ENCODE data around the gene SAMHD1.
A peak's percentile ranks its signal among the peaks of the same experiment; 100 is the strongest.
"Not testable (repeated sequence)": the region's sequence is repeated elsewhere in the genome, so short reads cannot be mapped to it uniquely, and the experiment has no call there.

The SAMHD1 gene

DNA sequence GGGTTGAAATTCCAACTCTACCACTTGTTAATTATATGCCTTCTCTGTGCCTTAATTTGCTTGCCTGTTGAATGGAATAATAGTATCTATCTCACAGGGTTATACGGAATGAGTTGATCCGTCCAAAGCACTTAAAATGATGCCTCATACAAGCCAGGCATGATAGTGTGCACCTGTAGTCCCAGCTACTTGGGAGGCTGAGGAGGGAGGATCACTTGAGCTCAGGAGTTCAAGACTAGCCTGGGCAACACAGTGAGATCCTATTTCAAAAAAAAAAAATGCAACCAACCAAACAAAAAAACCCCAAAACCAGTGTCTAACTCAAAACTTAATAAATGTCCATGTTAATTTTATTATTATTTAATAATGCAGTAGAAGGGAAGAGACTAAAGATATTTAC, 35.3 kb downstream of the SAMHD1 start:
- no peak for DNase-seq (ENCODE audit: low read depth, low spot score)

DNA sequence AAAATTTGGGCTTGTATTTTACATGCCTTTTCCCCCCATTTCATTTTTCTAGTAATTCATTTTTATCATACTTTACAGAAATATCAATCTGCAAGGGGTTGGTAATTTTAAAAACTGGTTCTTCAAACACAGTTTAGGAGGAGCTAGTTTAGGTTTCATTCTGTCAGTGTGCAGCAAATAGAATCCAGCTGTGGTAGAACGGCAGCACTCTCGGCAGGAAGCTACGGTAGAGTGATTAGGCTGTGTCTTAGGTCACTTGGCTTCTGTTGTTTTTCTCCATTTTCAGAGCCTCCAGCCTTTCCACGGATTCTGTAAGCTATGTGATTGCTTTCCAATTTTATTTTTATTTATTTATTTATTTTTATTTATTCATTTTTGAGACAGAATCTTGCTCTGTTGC, 42.9 kb downstream of the SAMHD1 start:
- DNase-seq (ENCODE audit: low read depth, low spot score): no peak

DNA sequence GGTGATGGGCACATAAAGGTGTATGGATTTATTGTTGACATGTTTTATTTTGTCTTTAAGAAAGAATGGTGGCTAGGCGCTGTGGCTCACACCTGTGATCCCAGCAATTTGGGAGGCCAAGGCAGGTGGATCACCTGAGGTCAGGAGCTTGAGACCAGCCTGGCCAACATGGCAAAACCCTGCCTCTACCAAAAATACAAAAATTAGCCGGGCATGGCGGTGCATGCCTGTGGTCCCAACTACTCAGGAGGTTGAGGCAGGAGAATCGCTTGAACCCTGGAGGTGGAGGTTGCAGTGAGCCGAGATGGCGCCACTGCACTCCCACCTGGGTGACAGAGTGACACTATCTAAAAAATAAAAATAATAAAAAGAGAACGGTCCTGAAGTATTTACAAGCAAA, 45.4 kb downstream of the SAMHD1 start:
- not testable (repeated sequence) for DNase-seq (ENCODE audit: low read depth, low spot score)

DNA sequence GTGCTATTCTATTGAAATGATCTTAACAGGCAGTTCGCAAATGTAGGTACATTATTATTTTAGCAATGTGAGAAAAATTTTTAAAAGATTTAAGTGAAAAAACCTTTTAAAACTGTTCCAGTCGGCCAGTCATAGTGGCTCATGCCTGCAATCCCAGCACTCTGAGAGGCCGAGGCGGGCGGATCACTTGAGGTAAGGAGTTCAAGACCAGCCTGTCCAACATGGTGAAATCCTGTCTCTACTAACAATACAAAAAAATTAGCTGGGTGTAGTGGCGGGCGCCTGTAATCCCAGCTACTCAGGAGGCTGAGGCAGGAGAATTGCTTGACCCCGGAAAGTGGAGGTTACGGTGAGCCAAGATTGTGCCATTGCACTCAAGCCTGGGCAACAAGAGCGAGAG, 45.9 kb downstream of the SAMHD1 start:
- DNase-seq (ENCODE audit: low read depth, low spot score): not testable (repeated sequence)

DNA sequence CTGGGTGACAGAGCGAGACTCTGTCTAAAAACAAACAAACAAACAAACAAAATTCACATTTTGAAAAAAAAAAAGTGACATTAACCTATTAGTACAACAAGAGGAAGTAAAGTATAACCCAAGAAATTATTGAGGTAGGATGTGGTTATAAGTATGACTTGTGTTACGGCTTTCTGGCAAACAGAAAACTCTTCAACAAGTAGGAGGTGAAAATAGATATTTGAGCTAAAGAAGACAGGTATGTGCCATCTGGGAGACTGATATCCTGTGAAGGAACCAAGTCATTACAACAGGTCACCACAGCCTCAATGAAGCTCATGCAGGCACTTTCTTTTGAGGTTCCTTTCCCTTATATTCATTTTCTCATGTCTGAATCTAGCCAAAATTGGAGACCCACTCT, 46.8 kb downstream of the SAMHD1 start:
- DNase-seq (ENCODE audit: low read depth, low spot score): no peak

DNA sequence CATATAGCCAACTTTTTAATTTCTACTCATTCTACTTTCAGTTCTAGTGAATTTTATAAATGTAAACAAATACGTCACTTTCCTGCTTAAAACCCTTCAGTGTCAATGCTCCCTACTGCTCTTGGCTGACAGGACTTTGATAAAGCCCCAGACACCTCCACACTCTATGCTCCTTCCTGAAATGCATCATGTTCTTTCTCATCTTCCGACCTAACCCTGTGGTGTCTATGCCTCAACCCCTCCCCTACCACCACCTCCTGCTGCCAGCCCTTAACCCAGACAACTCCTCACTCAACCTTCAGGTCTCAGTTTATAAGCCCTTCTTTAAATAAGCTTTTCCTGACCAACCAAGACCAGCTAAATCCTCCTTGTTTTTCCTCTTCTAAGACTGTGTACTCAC, 56.5 kb downstream of the SAMHD1 start:
- no peak for DNase-seq (ENCODE audit: low read depth, low spot score)

DNA sequence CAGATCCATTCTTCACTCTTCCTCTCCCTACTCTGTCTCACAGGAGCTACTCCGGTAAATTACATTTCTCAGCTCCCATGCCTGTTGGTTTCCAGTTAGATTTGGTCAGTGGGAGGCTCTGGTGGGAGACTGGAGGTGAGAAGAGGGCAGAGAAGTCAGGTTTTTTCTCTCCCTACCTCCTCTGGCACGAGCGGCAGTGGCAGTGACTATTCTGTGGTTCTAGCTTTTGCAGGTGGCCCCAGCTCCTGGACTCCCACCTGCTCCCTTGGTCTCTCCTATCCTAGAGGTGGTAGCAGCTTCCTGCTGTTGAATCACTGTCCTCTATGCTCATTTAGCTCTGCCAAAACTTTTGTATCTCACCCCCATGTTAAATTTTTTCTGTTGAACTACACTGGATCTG, 57.7 kb downstream of the SAMHD1 start:
- DNase-seq (ENCODE audit: low read depth, low spot score): no peak

DNA sequence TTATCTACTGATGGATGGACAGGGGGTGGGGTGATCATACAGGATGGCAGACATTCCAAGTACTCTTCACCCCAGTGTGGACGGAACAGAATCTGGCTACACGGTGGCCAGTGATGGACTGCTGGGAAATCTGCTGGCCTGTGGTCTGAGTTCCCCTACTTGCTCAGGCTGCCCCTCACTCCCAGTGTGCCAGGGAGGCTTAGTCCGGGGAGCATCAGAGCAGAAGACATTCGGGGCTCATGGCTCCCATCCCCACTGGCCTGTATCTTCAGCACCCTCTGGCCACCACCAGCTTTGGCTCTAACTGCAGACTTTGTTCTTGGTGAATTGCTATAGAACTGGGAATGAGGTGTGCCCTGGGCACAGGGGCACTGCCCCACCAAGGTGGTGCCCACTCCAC, 60.3 kb downstream of the SAMHD1 start:
- DNase-seq (ENCODE audit: low read depth, low spot score): no peak

DNA sequence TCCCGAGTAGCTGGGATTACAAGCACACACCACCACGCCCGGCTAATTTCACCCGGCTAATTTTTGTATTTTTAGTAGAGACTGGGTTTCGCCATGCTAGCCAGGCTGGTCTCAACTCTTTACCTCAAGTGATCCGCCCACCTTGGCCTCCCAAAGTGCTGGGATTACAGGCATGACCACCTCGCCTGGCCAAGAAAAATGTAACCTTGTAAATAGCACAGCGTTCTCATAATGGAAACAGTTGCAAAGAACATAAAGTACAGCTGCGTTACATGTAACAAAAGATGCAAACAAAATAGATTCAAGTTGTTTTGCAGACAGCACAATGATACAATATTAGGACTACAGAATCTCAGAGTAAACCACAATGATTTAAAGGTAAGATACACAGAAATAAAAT, 60.9 kb downstream of the SAMHD1 start:
- no peak for DNase-seq (ENCODE audit: low read depth, low spot score)

DNA sequence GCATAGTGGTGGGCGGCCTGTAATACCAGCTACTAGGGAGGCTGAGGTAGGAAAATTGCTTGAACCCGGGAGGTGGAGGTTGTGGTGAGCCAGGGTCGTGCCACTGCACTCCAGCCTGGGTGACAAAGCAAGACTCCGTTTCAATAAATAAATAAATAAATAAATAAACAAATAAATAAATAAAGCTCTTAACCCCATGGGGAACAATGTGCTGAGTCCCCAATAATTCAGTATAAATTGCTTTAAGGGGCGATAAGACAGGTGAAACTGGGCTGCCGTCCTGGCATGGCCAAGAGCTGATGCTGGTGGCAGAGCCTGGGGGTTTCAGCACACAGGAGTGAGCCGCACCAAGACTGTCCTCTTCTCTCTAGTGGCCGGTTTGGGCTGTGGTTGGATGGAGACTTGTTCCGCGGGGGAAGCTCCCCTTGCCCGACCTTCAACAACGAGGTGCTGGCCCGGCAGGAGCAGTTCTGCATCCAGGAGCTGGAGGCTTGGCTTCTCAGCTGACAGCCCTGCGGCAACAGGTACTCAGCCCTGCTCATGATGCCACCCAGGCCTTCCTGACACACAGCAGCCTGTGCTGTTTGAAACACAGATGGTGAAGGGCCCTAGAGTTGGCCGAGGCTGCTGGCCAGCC, 62.5 kb downstream of the SAMHD1 start:
- no peak for DNase-seq (ENCODE audit: low read depth, low spot score)

DNA sequence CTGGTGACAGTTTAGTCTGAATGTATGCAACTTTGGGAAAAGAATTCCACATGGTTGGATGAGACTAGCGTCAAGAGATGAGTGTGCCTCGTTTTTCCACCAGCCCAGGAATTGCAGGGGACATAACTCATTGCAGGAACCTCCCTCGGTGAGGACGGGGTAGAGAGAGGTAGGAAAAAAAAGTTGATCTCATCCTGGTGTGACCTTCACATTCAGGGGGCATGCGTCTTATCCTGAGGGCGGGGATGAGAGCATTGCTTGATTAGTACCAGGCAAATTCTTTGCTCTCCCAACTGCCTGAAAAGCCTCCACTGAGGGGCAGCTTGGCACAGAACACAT, 63.8 kb downstream of the SAMHD1 start:
- DNase-seq (ENCODE audit: low read depth, low spot score): no peak

DNA sequence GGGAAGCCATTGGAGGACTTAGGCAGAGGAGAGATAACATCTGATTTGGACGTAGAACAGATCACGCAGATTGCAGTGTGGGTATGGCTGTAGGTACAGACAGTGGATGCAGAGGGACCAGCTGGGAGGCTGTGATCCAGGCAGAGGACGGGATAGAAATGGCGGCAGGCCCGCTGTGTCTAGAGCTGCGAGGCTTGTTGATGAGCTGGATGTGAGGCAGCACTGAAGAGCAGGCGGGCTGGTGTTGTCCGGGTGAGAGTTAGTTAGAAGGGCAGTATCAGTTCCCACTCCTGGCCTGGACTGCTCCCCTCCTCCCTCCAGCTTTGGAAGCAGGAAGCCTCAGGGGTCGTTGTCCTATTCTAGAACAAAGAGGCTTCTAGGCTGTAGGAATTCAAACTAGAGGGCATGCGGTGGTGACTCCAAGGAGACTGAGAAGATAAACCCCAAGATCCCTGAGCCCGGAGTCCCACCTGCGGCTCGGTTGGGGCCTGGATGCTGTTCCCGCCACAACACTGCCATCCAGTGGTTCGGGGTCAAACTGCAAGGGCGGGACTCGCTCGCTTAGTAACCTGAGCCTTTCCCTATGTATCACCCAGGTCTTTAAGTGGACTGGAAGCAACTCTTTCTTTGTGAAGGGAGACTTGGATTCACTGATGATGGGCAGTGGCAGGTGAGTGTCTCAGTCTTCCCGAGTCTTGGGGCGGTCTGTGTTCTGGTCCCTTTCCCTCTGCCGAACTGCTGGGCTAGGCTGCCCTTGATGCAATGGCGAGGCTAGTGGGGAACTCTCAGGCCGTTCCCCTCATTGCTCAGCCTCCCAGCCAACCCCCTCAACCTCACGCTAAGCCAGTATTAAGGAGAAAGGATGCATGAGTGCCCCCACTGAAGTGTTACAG, 64.4 kb downstream of the SAMHD1 start:
- peak; percentile 73 for DNase-seq (ENCODE audit: low read depth, low spot score)

DNA sequence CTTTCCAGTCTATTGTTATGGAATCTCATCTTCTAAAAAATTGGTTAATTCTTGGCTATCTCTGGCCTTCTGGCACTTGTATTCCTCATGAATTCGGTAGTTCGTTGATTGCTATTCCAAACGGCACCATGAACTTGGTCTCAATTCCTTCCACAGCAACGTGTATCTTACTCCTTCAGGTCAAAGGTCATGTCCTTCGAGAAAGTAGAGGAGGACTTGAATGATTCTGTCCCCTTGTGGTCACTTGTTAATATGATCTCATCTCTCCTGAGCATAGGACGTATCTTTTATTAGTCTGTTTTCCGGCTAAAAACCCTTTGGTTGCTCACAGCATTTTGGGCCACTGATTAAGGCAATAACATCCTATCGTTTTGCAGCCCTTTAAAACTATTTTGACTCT, 66.2 kb downstream of the SAMHD1 start:
- no peak for DNase-seq (ENCODE audit: low read depth, low spot score)

DNA sequence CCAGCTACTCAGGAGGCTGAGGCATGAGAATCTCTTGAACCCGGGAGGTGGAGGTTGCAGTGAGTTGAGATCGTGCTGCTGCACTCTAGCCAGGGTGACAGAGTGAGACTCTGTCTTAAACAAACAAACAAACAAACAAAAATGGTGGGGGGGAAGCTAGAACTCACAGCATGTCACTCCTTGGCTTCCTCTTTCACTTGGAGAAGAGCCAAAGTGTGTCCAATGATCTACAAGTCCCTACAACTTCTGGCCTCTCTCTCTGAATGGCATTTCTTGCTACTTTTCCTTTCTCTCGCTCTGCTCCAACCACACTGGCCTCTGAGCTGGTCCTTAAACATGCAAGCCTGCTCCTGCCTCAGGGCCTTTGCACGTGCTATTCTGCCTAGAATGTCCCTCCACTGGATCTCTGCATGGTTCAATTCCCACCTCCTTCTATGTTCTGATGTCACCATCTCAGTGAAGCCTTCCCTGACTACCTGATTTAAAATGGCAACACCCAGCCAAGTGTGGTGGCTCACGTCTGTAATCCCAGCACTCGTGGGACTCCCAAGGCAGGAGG, 67.5 kb downstream of the SAMHD1 start:
- no peak for DNase-seq (ENCODE audit: low read depth, low spot score)

DNA sequence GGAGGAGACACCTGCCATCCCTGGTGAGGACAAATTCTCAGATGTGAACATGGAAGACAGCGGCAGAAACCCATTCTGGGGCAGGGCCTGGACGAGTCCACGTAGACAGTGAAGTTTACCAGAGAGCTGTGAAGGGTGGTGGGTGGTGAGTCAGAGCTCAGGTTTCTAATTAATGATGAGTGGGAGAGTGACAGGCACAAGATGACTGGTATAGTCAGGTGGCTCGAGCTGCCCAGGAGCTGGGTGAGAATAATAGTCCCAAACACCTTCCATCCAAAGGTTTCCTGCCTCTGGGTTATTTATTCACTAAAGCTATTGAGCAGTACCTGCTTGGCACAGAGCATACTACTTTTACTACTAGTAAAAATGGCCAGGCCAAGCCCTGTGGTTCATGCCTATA, 69.6 kb downstream of the SAMHD1 start:
- no peak for DNase-seq (ENCODE audit: low read depth, low spot score)

DNA sequence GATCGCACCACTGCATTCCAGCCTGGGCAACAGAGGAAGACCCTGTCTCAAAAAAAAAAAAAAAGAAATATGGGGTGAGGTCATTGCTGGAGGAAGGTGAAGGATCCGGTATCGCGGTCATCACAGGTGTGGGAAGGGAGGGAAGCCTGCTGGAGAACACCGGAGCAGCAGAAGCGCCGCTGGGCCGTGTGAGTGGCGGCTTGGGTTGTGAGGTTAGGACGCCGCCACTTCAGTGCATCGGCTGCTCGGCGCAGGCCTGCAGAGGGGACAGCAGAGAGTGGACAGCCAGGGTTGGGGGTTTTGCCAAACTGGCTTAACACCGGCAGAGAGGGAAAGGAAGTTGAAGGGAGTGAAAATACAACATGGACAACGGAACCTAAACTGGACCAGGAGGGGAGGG, 70.2 kb downstream of the SAMHD1 start:
- DNase-seq (ENCODE audit: low read depth, low spot score): no peak

DNA sequence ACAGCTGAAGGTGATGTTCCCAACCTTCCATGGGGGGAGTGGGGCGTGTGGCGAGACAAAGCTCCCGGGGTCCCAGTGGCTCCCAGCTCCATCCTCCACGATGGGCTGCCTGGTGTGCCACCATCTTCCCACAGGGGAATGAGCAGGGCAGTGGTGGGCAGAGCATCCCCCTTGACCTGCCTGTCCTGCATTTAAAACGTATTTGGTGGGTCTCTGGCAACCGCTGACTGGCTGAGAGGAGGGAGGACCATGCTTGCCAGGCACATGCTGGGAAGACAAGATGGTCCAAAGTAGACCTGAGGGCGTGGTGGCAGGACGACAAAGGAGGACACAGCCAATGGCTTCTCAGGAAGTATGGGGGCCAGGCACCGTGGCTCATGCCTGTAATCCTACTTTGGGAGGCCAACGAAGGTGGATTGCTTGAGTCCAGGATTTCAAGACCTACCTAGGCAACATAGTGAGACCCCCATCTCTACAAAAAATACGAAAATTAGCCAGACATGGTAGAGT, 70.7 kb downstream of the SAMHD1 start:
- DNase-seq (ENCODE audit: low read depth, low spot score): no peak

DNA sequence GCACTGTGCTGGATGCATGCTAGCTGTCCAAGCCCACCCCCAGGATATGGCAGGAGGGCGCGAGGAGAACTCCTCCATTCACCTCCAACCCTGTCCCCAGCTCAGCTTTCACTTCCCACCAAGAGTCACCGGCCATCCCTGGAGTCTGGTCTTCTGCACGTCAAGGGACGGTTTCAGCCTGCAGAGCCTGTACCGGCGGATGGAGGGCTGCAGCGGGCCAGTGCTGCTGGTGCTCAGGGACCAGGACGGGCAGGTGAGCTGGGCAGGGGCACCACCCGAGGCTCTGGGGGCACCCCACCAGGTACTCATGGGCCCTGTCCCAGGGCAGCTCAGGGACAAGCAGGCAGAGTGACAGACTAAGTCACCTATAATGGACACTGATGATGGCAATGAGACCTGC, 72.6 kb downstream of the SAMHD1 start:
- no peak for DNase-seq (ENCODE audit: low read depth, low spot score)

DNA sequence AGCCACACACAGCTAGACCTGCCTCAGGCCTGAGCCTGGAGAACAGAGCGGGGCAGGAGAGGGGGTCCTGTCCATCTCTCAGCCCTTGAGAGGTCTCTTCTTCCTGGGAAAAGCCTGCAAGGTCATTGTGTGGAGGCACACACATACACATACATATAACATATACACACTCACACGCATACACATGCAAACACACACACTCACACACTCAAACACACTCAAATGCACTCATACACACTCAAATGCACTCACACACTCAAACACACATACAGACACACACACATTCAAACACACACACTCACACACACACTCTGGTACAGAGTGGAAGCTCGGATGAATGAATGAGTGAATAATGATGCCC, 75.1 kb downstream of the SAMHD1 start:
- no peak for DNase-seq (ENCODE audit: low read depth, low spot score)

DNA sequence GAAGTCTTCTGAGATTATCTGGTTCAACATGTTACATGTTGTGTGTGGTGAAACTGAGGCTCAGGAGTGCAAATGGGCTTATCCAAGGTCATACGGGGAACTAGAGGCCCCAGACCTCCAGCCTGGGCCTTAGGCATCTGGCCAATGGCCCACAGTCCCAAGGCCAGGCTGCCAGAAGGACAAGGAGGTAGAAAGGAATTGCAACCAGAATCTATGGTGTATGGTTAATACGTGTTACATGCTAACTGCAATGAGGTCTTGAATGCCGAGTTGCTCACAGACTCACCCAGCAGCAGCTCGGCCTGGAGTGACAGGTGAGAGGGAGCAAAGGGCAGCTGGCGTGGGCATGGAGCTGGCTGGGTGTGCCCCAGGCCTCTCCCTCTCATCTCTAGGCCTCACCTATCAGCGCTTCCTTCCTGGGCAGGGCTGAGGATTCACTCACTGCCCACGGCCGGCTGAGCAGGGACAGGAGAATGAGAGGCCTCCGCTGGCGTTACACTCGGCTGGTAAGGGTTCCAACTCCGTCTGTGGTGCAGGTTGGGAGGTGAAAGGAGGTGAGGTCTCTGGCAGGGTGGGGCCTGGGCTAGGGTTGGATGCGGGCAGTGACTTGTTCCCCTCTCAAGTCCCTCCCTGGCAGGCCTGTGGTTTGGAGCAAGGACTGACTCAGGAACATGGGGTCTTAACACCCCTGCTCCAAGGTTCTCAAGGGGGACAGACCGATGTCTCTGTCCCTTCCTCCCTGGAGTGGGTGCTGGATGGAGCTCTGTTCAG, 75.6 kb downstream of the SAMHD1 start, which contains the start of gene TLDC2:
Gene TLDC2 (plus strand): TSS at position 437 of the 771 bp plus-strand sequence. CDS start 37 bp downstream, at position 474.
- DNase-seq (ENCODE audit: low read depth, low spot score): no peak

DNA sequence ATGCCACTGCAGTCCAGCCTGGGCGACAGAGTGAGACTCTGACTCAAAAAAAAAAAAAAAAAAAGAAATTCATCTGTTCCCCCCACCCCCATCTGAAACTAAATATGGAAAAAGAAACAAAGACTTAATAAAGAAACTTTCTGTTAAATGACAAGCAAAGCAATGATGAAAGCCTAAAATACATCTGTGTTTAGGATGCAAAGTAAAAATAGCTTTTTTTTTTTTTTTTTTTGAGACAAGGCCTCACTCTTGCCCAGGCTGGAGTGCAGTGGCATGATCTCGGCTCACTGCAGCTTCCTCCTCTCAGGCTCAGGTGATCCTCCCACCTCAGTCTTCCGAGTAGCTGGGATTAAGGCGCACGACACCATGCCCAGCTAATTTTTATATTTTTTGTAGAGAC, 76.4 kb downstream of the SAMHD1 start:
- not testable (repeated sequence) for DNase-seq (ENCODE audit: low read depth, low spot score)
